Lung (tissue), 12 donors: ENCODE results near the gene TCFL5. TPM values are rescaled to one million over a fixed set of nuclear protein-coding genes. Genes with fewer than 3 reads are reported as not detected.
A peak's percentile ranks its signal among the peaks of the same experiment; 100 is the strongest.

Experiments used
- ATAC-seq: fragments of 200-7000 bp; cut with Tn5 transposase; one replicate; pipeline ENCODE4 v1.9.1; 2020; ENCODE audit warnings: moderate number of reproducible peaks; ENCODE audit not compliant: insufficient read depth, low FRiP score
- DNase-seq, 3 donors: peaks; one replicate each; pipeline ENCODE4 v3.0.0-alpha.2; 2013 to 2017
- H3K27ac ChIP-seq, 2 donors: one replicate each; pipeline ENCODE4 v1.5.1; 2013; ENCODE audit warnings: mild to moderate bottlenecking in 2 of 2, moderate library complexity in 2 of 2, control low read depth in 1 of 2, inconsistent platforms in 1 of 2, low read depth in 1 of 2, low read length in 1 of 2
- H3K27me3 ChIP-seq, 3 donors: one replicate each; pipeline ENCODE4 v1.5.1; 2013; ENCODE audit warnings: low read length in 2 of 3; ENCODE audit not compliant: control insufficient read depth in 3 of 3, insufficient read depth in 3 of 3
- H3K36me3 ChIP-seq, 4 donors: one replicate each; pipeline ENCODE4 v1.5.1; 2013; ENCODE audit warnings: low read length in 4 of 4, mild to moderate bottlenecking in 1 of 4, moderate library complexity in 1 of 4; ENCODE audit not compliant: control insufficient read depth in 4 of 4, insufficient read depth in 4 of 4
- H3K4me1 ChIP-seq, 5 donors: one replicate each; pipeline ENCODE4 v1.5.1; 2013; ENCODE audit warnings: low read length in 5 of 5, mild to moderate bottlenecking in 2 of 5, moderate library complexity in 1 of 5; ENCODE audit not compliant: control insufficient read depth in 5 of 5, insufficient read depth in 5 of 5
- H3K4me3 ChIP-seq: one replicate; pipeline ENCODE4 v1.5.1; 2013; ENCODE audit warnings: mild to moderate bottlenecking, control low read depth, moderate library complexity
- H3K9ac ChIP-seq, 2 donors: one replicate each; pipeline ENCODE4 v1.5.1; 2013; ENCODE audit warnings: low read length in 2 of 2, control low read depth in 1 of 2; ENCODE audit not compliant: insufficient read depth in 1 of 2
- H3K9me3 ChIP-seq, 4 donors: one replicate each; pipeline ENCODE4 v1.5.1; 2013; ENCODE audit warnings: low read length in 3 of 4, mild to moderate bottlenecking in 1 of 4, moderate library complexity in 1 of 4; ENCODE audit not compliant: control insufficient read depth in 4 of 4, insufficient read depth in 3 of 4
- WGBS, 2 donors: extraction: QIAGEN DNeasy Blood & Tissue Kit; methylation state at CpG; one replicate each; pipeline ENCODE4 v1.1.7; 2013; 5-methylcytosine and 5-hydroxymethylcytosine counted together
- polyA plus RNA-seq, 2 donors: library from polyadenylated mRNA; stranded (reverse); fragments of 200-250 nt; gene quantifications; one replicate each; pipeline ENCODE4 v1.2.1, GENCODE V29; 2013
- total RNA-seq, 2 donors: library from RNA; depleted of rRNA in 1 of 2; stranded (reverse); fragments of >200 nt in 1 of 2; gene quantifications; one replicate each; pipeline ENCODE4 v1.2.1, GENCODE V29; 2014 to 2021
- TF ChIP-seq, protein P1 (sequence below): IDR thresholded peaks from 2 replicates; pipeline ENCODE4 v1.5.1; 2012; ENCODE audit warnings: mild to moderate bottlenecking; ENCODE audit errors: control extremely low read depth, extremely low read depth
- donor health status: control.
- donor health status: control.
- donor health status: Bipolar disorder and iron deficiency.
- donor health status: healthy.
- donor health status: DM: yes; HTN: yes; CAD: no.

TCFL5 gene
- total and polyA plus RNA-seq, 4 donors: 3.8 to 8.6 (median 6.1) TPM

DNA sequence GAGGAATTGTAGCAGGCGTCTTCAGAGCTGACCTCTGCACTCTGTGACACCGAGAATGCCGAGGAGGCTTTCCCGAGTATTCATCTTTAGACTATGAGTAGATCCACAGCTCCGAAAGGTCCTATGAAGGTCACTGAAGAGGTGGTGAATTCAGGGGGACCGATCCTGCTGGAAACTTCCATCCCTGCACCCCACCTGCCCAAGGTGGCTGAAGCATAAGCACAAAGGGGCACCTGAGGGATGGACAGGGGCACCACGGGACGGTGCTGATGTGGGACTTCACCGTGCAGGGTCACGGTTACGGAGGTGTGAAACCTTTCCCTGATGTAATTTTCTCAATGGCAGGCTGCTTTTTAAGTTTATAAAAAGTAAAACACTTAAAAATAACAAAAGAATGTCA is 40.3 kb upstream of the TCFL5 start:
- Histone ChIP-seq H3K4me1 (peaks cover 0 to 16% (median 0%) of the 10 kb centered on the region in 5 donors), H3K4me3 (no peak overlapping the region), H3K9ac (no peak overlapping the region), H3K36me3 (peaks cover 19 to 35% (median 27%) of the 10 kb centered on the region in 4 donors), H3K27me3 (no peaks in the 10 kb centered on the region), H3K9me3 (peaks cover 0 to 2% (median 0%) of the 10 kb centered on the region in 4 donors), H3K27ac (no peak overlapping the region)
- DNase-seq (no peak), ATAC-seq (no peak)
- TF ChIP-seq, protein P1, sequence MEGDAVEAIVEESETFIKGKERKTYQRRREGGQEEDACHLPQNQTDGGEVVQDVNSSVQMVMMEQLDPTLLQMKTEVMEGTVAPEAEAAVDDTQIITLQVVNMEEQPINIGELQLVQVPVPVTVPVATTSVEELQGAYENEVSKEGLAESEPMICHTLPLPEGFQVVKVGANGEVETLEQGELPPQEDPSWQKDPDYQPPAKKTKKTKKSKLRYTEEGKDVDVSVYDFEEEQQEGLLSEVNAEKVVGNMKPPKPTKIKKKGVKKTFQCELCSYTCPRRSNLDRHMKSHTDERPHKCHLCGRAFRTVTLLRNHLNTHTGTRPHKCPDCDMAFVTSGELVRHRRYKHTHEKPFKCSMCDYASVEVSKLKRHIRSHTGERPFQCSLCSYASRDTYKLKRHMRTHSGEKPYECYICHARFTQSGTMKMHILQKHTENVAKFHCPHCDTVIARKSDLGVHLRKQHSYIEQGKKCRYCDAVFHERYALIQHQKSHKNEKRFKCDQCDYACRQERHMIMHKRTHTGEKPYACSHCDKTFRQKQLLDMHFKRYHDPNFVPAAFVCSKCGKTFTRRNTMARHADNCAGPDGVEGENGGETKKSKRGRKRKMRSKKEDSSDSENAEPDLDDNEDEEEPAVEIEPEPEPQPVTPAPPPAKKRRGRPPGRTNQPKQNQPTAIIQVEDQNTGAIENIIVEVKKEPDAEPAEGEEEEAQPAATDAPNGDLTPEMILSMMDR: no peak
- WGBS, 2 donors: 95 to 96% methylated on average over 11 of the region's 11 CpGs

DNA sequence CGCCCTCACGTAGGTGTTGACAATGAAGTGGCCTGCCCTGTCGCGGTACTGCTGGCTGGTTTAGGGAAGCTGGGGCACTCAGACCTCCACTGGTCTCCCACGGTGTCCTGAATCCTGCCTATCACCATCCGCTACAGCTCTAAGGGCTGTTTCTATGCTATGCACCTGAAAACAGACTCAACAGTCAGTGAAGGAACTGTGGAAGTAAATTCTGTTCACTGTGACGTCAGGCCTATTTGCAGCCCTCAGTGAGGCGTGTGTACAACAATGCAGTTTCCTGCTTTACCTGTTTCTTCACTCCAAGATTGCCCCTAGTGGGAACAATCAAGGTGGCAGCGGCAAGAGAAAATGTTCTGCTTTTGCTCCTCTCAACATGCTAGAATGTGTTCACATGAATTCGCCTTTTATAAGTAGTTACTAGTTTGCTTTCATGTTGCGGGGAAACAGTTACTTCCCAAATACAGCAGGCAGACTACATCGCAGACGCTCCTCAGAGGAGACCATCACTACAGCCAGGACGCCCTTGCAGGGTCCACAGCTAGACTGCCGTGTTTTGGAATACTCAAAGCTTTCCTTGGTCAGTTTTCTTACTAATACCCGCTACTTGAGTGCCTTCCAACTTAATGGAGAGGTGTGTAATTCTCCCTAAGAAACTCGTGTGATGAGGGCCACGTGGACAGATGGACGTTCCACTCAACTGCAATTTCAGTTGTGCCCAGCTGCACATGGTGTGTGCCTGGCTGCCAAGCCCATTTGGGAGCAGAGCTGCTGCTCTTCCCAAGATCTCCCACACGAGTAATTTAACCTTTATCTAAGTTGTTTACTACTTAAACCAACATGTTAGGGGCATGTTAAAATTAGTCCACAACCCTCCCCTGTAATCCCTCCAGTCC is 39.3 kb upstream of the TCFL5 start:
- Histone ChIP-seq H3K27me3 (no peaks in the 10 kb centered on the region), H3K9ac (peak overlapping the region in 1 of 2 donors; percentile 37), H3K9me3 (peaks cover 0 to 2% (median 0%) of the 10 kb centered on the region in 4 donors), H3K4me3 (no peak overlapping the region), H3K4me1 (peaks cover 0 to 16% (median 0%) of the 10 kb centered on the region in 5 donors), H3K36me3 (peaks cover 10 to 33% (median 22%) of the 10 kb centered on the region in 4 donors), H3K27ac (peak overlapping the region in 1 of 2 donors; percentile 20)
- ATAC-seq (no peak), DNase-seq (peak; percentile 54 to 73 (median 59))
- TF ChIP-seq, protein P1: no peak
- 52 to 57% methylated on average over 20 of the region's 20 CpGs for WGBS, 2 donors

DNA sequence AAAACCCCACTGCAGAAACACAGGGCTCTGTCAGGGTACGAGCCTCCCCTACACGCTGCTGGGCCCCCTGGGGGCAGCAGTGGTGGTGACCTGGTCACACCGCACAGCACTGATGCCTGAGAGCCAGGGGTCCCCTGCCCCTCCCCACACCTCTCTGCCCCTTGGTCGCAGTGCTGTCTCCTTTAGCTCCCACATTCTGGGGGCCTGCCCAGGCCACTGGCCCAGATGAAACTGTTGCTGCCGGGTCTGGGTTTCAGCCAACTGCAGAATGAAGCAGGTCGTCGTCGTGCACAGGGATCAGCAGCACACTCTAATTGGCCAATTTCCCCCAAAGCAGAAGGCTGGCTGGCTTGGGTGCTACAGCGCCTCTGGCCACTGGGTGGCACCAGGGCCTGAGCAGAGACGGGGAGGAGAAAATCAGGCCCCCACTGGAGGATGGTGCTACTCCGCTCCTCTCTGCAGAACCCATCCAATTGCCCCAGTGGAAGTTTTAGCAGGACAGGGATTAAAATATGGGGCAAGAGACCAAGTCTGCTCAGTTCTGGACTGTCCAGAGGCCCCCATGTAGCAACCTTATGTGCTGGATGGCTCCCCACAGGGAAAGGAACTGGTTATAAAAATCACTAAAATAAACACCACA is 38.5 kb upstream of the TCFL5 start:
- Histone ChIP-seq H3K9ac (peak overlapping the region in 1 of 2 donors; percentile 37), H3K9me3 (peaks cover 0 to 2% (median 0%) of the 10 kb centered on the region in 4 donors), H3K36me3 (peaks cover 5 to 32% (median 19%) of the 10 kb centered on the region in 4 donors), H3K4me3 (no peak overlapping the region), H3K27ac (peak overlapping the region in 1 of 2 donors; percentile 20), H3K4me1 (peaks cover 0 to 16% (median 0%) of the 10 kb centered on the region in 5 donors), H3K27me3 (no peaks in the 10 kb centered on the region)
- peak; percentile 79 for ATAC-seq
- WGBS, 2 donors: 3 to 4% methylated on average over 11 of the region's 11 CpGs
- DNase-seq: peak; percentile 78 to 87 (median 84)
- TF ChIP-seq, protein P1: peak; percentile 85
